Endothelial cell of umbilical vein (primary cell): ENCODE data around the gene CERK. TPM values are rescaled to one million over a fixed set of nuclear protein-coding genes. Genes with fewer than 3 reads are reported as not detected.

ENCODE experiments used
- BruUV-seq: library from RNA; stranded (reverse); fragments of 400-500 nt; replicated peaks from 2 replicates; lab custom pipeline; 2021; lab: Mats Ljungman, UMichigan
- CTCF ChIA-PET: fragments of 300-600, 350-600 bp; sonication (Branson Sonifier 250); formaldehyde crosslinking; loops from one replicate; lab custom pipeline; 2021; ENCODE audit warnings: antibody characterized with exemption, inconsistent platforms; lab: Charles Lee
- POLR2A ChIA-PET: fragments of 300-600, 350-600 bp; sonication (Branson Sonifier 250); formaldehyde crosslinking; loops from one replicate; lab custom pipeline; 2021; ENCODE audit warnings: antibody characterized with exemption, inconsistent platforms; lab: Charles Lee
- DNase-seq: peaks from one replicate; pipeline ENCODE4 v3.0.0-alpha.2; 2011; ENCODE audit warnings: low read depth, low spot score
- FAIRE-seq: peaks from 2 replicates; lab custom pipeline; 2011; peaks lifted over from hg19 to GRCh38; lab: Jason Lieb, UNC
- H2AFZ ChIP-seq: 2 replicates; pipeline ENCODE4 v1.6.0; 2012; ENCODE audit warnings: low read depth, low read length, control low read depth, inconsistent platforms
- H3K27ac ChIP-seq: 2 replicates; pipeline ENCODE4 v1.5.1; 2011; ENCODE audit warnings: low read depth, mild to moderate bottlenecking, control low read depth, low read length, moderate library complexity; ENCODE audit not compliant: insufficient read depth
- H3K27me3 ChIP-seq, 2 experiments: 2 replicates each; pipeline versions ENCODE4 v1.6.0 to v1.6.1; 2011; ENCODE audit warnings: low read length in 2 of 2, mixed read lengths in 1 of 2; ENCODE audit not compliant: control insufficient read depth in 2 of 2, insufficient read depth in 2 of 2
- H3K36me3 ChIP-seq, 2 experiments: 2 replicates in 1 of 2; 3 replicates in 1 of 2; pipeline ENCODE4 v1.5.1; 2011; ENCODE audit warnings: low read length in 2 of 2, mild to moderate bottlenecking in 1 of 2, moderate library complexity in 1 of 2; ENCODE audit not compliant: control insufficient read depth in 2 of 2, insufficient read depth in 2 of 2; ENCODE audit errors: extremely low read depth in 1 of 2
- H3K4me1 ChIP-seq: 3 replicates; pipeline ENCODE4 v1.5.1; 2011; ENCODE audit warnings: mild to moderate bottlenecking, low read length; ENCODE audit not compliant: control insufficient read depth, insufficient read depth; ENCODE audit errors: extremely low read depth
- H3K4me2 ChIP-seq: 2 replicates; pipeline ENCODE4 v1.6.1; 2011; ENCODE audit warnings: low read length, control low read depth, mixed read lengths; ENCODE audit not compliant: insufficient read depth
- H3K4me3 ChIP-seq, 3 experiments: fragments of 200-600 bp in 1 of 3; sonication (generic), shearing (Covaris generic) in 1 of 3; replicated peaks in 1 of 3; 2 replicates each; pipeline ENCODE4 v1.5.1; 2011 to 2016; ENCODE audit warnings: control low read depth in 3 of 3, low read length in 3 of 3, mild to moderate bottlenecking in 2 of 3, inconsistent platforms in 1 of 3, low read depth in 1 of 3, moderate library complexity in 1 of 3; ENCODE audit not compliant: insufficient read depth in 1 of 3
- H3K79me2 ChIP-seq: 2 replicates; pipeline ENCODE4 v1.6.0; 2012; ENCODE audit warnings: low read length, inconsistent platforms; ENCODE audit not compliant: control insufficient read depth, insufficient read depth
- H3K9ac ChIP-seq: replicated peaks from 2 replicates; pipeline ENCODE3; 2011; ENCODE audit warnings: low read length, control low read depth; ENCODE audit not compliant: insufficient read depth; ENCODE audit errors: extremely low read depth
- H3K9me1 ChIP-seq: replicated peaks from 3 replicates; pipeline ENCODE4 v1.6.0; 2011; ENCODE audit warnings: mild to moderate bottlenecking, low read length; ENCODE audit not compliant: control insufficient read depth, insufficient read depth; ENCODE audit errors: extremely low read depth
- H3K9me3 ChIP-seq: replicated peaks from 2 replicates; pipeline ENCODE4 v1.5.1; 2012; ENCODE audit warnings: low read length, inconsistent platforms; ENCODE audit not compliant: control insufficient read depth, insufficient read depth
- H4K20me1 ChIP-seq: replicated peaks from 2 replicates; pipeline ENCODE3; 2011; ENCODE audit warnings: mild to moderate bottlenecking, low read length; ENCODE audit not compliant: control insufficient read depth, insufficient read depth; ENCODE audit errors: extremely low read depth
- EZH2 ChIP-seq: IDR thresholded peaks from 2 replicates; pipeline ENCODE4 v1.6.1; 2012; ENCODE audit warnings: borderline replicate concordance, low read depth, mild to moderate bottlenecking, moderate library complexity, low read length, inconsistent platforms; ENCODE audit not compliant: severe bottlenecking
- FOS ChIP-seq: IDR thresholded peaks from 2 replicates; pipeline ENCODE4 v1.6.1; 2011; ENCODE audit warnings: mild to moderate bottlenecking, low read length, moderate library complexity, borderline replicate concordance; ENCODE audit not compliant: insufficient read depth
- GATA2 ChIP-seq: IDR thresholded peaks from 2 replicates; pipeline ENCODE4 v1.7.0; 2011; ENCODE audit warnings: low read depth, mild to moderate bottlenecking, moderate library complexity, mixed read lengths, low read length; ENCODE audit not compliant: insufficient read length, insufficient read depth
- JUN ChIP-seq: IDR thresholded peaks from 2 replicates; pipeline ENCODE4 v1.6.1; 2011; ENCODE audit warnings: borderline replicate concordance, low read depth; ENCODE audit not compliant: insufficient read length, insufficient read depth
- MYC ChIP-seq: IDR thresholded peaks from one replicate; pipeline ENCODE4 v1.6.1; 2011; ENCODE audit warnings: mild to moderate bottlenecking, low read depth, low read length
- POLR2A ChIP-seq: IDR thresholded peaks from 2 replicates; pipeline ENCODE4 v1.6.1; 2012; ENCODE audit warnings: low read depth, mild to moderate bottlenecking, control low read depth, low read length
- POLR2AphosphoS5 ChIP-seq: IDR thresholded peaks from 2 replicates; pipeline ENCODE4 v1.6.1; 2012; ENCODE audit warnings: low read depth, mild to moderate bottlenecking, control low read depth, low read length, moderate library complexity; ENCODE audit not compliant: insufficient read depth
- dilution Hi-C: fragments of 300-500 bp; cut with MboI; formaldehyde crosslinking; loops from one replicate; pipeline ENCODE4 v1.15.0; 2019; ENCODE audit warnings: low sequenced_read_pairs; ENCODE audit not compliant: extremely low pct_ligation_motif_present
- intact Hi-C: fragments of 100-400 bp; cut with micrococcal nuclease; formaldehyde crosslinking; loops from one replicate; pipeline ENCODE4 v1.10.0; 2022
- polyA plus RNA-seq, 4 experiments: library from polyadenylated mRNA; depleted of rRNA in 3 of 4; stranded (reverse) in 3 of 4; unstranded in 1 of 4; fragments of >200 nt; gene quantifications; 2 replicates each; pipeline versions ENCODE4 v1.2.1 to v1.2.3, GENCODE V29; 2011 to 2012; ENCODE audit warnings: missing spikeins in 1 of 4
- total RNA-seq: library from RNA; stranded (reverse); gene quantifications from 2 replicates; pipeline ENCODE4 v1.2.3, GENCODE V29; 2021
- TF ChIP-seq, protein P1 (sequence below), 2 donors: IDR thresholded peaks; 1 replicate in 1 of 2; 2 replicates in 1 of 2; pipeline ENCODE4 v1.5.1; 2011; ENCODE audit warnings: low read length in 2 of 2, mild to moderate bottlenecking in 2 of 2, moderate library complexity in 2 of 2, control low read depth in 1 of 2, inconsistent platforms in 1 of 2, low read depth in 1 of 2; ENCODE audit not compliant: insufficient read depth in 1 of 2; ENCODE audit errors: extremely low read depth in 1 of 2
- TF ChIP-seq, protein P2 (sequence below): IDR thresholded peaks from 2 replicates; pipeline ENCODE4 v1.6.1; 2011; ENCODE audit not compliant: insufficient read depth, insufficient read length

CERK gene
- total and polyA plus RNA-seq, 2 donors (not counting 3 experiments of a cell fraction or from before 2014, with no cell fraction given) = 61.1 to 88.0 TPM

GRCh38 chr22:46749682-46750529 lies 11.9 kb upstream of the CERK start:
- Histone ChIP-seq H3K79me2 (no peaks in the 10 kb centered on the region), H3K27ac (peak overlapping the region; percentile 90), H3K4me2 (peak overlapping the region; percentile 61), H2AFZ (peak overlapping the region; percentile 55), H3K36me3 (no peaks in the 10 kb centered on the region), H3K4me1 (peaks cover 49% of the 10 kb centered on the region), H3K9me1 (no peaks in the 10 kb centered on the region), H3K4me3 (no peak overlapping the region), H3K9ac (peak overlapping the region; percentile 53), H3K9me3 (no peaks in the 10 kb centered on the region), H3K27me3 (no peaks in the 10 kb centered on the region), H4K20me1 (no peaks in the 10 kb centered on the region)
- intact Hi-C loops = loop anchor here (1.0 kb wide), 1 partner anchor 12 kb away; the partner anchor contains the start of gene CERK
- ChIA-PET POLR2A (interaction anchor here (1.8 kb wide), 1 partner anchor 13 kb away, joined by 5 read pairs; the partner anchor contains the start of gene TBC1D22A), CTCF (interaction anchor here (1.1 to 1.5 kb wide), 4 partner anchors 9 to 29 kb away, joined by 3 to 9 read pairs (median 6); no protein-coding TSS in a partner anchor)
- TF ChIP-seq GATA2 = no peak
- no peak for TF ChIP-seq POLR2AphosphoS5
- no peak for TF ChIP-seq POLR2A
- no peak for TF ChIP-seq MYC
- no peak for TF ChIP-seq EZH2
- TF ChIP-seq, protein P1, sequence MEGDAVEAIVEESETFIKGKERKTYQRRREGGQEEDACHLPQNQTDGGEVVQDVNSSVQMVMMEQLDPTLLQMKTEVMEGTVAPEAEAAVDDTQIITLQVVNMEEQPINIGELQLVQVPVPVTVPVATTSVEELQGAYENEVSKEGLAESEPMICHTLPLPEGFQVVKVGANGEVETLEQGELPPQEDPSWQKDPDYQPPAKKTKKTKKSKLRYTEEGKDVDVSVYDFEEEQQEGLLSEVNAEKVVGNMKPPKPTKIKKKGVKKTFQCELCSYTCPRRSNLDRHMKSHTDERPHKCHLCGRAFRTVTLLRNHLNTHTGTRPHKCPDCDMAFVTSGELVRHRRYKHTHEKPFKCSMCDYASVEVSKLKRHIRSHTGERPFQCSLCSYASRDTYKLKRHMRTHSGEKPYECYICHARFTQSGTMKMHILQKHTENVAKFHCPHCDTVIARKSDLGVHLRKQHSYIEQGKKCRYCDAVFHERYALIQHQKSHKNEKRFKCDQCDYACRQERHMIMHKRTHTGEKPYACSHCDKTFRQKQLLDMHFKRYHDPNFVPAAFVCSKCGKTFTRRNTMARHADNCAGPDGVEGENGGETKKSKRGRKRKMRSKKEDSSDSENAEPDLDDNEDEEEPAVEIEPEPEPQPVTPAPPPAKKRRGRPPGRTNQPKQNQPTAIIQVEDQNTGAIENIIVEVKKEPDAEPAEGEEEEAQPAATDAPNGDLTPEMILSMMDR (IDR thresholded peaks at IDR 0.05; ENCODE audit: extremely low read depth in 1 of 2, insufficient read depth in 1 of 2, low read depth in 1 of 2, low read length in 2 of 2) = no peak
- TF ChIP-seq FOS = no peak
- no peak for TF ChIP-seq JUN
- TF ChIP-seq, protein P2, sequence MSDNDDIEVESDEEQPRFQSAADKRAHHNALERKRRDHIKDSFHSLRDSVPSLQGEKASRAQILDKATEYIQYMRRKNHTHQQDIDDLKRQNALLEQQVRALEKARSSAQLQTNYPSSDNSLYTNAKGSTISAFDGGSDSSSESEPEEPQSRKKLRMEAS = no peak
- no TSS peak for BruUV-seq
- DNase-seq (peak; percentile 45), FAIRE-seq (peak; percentile 8)
- dilution Hi-C loops = no loop called here
